Stimulated activated CD4-positive, alpha-beta T cell treated with anti-CD3 and anti-CD28 coated beads, Interleukin-12 subunit alpha, Interleukin-12 subunit beta, amount 100 ng/mL, for 4 hours (primary cell): ENCODE data around the gene KDM3A.
"Not testable (repeated sequence)": the region's sequence is repeated elsewhere in the genome, so short reads cannot be mapped to it uniquely, and the experiment has no call there.

Source experiments
- DNase-seq: peaks from one replicate; pipeline ENCODE4 v3.0.0-alpha.2; 2020

Gene KDM3A

GRCh38 chr2:86477349-86477748 is 36.2 kb downstream of the KDM3A start:
- no peak for DNase-seq

- no peak for DNase-seq
Observed at GRCh38 chr2:86480105-86480504, 38.9 kb downstream of the KDM3A start.

GRCh38 chr2:86482034-86482433 is 40.9 kb downstream of the KDM3A start:
- DNase-seq: no peak

- no peak for DNase-seq
Observed at GRCh38 chr2:86484385-86484784, 43.2 kb downstream of the KDM3A start.

- no peak for DNase-seq
Observed at GRCh38 chr2:86485103-86485502, 43.9 kb downstream of the KDM3A start.

- DNase-seq: no peak
Observed at GRCh38 chr2:86485802-86486201, 44.6 kb downstream of the KDM3A start.

GRCh38 chr2:86487062-86487461 is 45.9 kb downstream of the KDM3A start:
- no peak for DNase-seq

GRCh38 chr2:86488561-86489250 is 47.5 kb downstream of the KDM3A start:
- no peak for DNase-seq

GRCh38 chr2:86489542-86489941 is 48.4 kb downstream of the KDM3A start:
- DNase-seq: no peak

GRCh38 chr2:86490245-86490644 is 49.1 kb downstream of the KDM3A start:
- DNase-seq: no peak

GRCh38 chr2:86491088-86491487 is 49.9 kb downstream of the KDM3A start:
- DNase-seq: no peak

GRCh38 chr2:86492048-86492453 is 50.9 kb downstream of the KDM3A start:
- no peak for DNase-seq

- not testable (repeated sequence) for DNase-seq
Observed at GRCh38 chr2:86496391-86496790, 55.2 kb downstream of the KDM3A start.

- no peak for DNase-seq
Observed at GRCh38 chr2:86498468-86499260, 57.5 kb downstream of the KDM3A start.

GRCh38 chr2:86499326-86499725 is 58.2 kb downstream of the KDM3A start:
- no peak for DNase-seq

- no peak for DNase-seq
Observed at GRCh38 chr2:86500325-86501083, 59.3 kb downstream of the KDM3A start.

GRCh38 chr2:86507600-86507999 is 66.4 kb downstream of the KDM3A start:
- DNase-seq: no peak

GRCh38 chr2:86510436-86510933 is 69.3 kb downstream of the KDM3A start:
- no peak for DNase-seq

- no peak for DNase-seq
Observed at GRCh38 chr2:86512034-86512433, 70.9 kb downstream of the KDM3A start.

GRCh38 chr2:86512892-86513291 is 71.7 kb downstream of the KDM3A start:
- DNase-seq: no peak

GRCh38 chr2:86513948-86514660 is 72.9 kb downstream of the KDM3A start:
- no peak for DNase-seq

GRCh38 chr2:86518481-86518880 is 77.3 kb downstream of the KDM3A start:
- no peak for DNase-seq

GRCh38 chr2:86519349-86519748 is 78.2 kb downstream of the KDM3A start:
- no peak for DNase-seq
